Measurements from ENCODE around the gene LRPAP1. TPM values are rescaled to one million over a fixed set of nuclear protein-coding genes. Genes with fewer than 3 reads are reported as not detected.
"Not testable (repeated sequence)": the region's sequence is repeated elsewhere in the genome, so short reads cannot be mapped to it uniquely, and the experiment has no call there.

The LRPAP1 gene
- total and polyA plus RNA-seq, 10 donors: 28.1 to 131 (median 112) TPM

- Histone ChIP-seq H3K27me3 (replicated peaks in 1 of 7) (peaks cover 0 to 19% (median 0%) of the 10 kb centered on the region in 7 donors), H3K4me1 (peaks cover 0 to 20% (median 0%) of the 10 kb centered on the region in 6 donors), H3K27ac (peak overlapping the region in 6 of 8 donors; percentile 25 to 86 (median 79))
- DNase-seq: peak; percentile 86
- H3K36me3 ChIP-seq; intact Hi-C loops (cut with DNase I; ENCODE audit: low total_unique reads); H3K4me3 ChIP-seq; H3K9me3 ChIP-seq: not testable (repeated sequence)
- 30 to 59% (median 39%) methylated on average over 7 to 9 of the region's 9 CpGs for WGBS, 5 donors
- TF ChIP-seq POLR2AphosphoS5 (IDR thresholded peaks at IDR 0.05): peak in 1 of 3 donors; percentile 62
These were observed 24.9 kb upstream of the LRPAP1 start for GRCh38 chr4:3557088-3557492.

- H3K36me3 ChIP-seq; DNase-seq; intact Hi-C loops (cut with DNase I; ENCODE audit: low total_unique reads); H3K9me3 ChIP-seq: not testable (repeated sequence)
- peak overlapping the region in 7 of 8 donors; percentile 20 to 86 (median 76) for H3K27ac ChIP-seq
- peak overlapping the region in 1 of 8 donors; percentile 9 for H3K4me3 ChIP-seq
- peaks cover 0 to 20% (median 0%) of the 10 kb centered on the region in 6 donors for H3K4me1 ChIP-seq
- 51 to 79% (median 62%) methylated on average over 11 to 17 of the region's 17 CpGs for WGBS, 5 donors
- H3K27me3 ChIP-seq (replicated peaks in 1 of 7): peaks cover 0 to 19% (median 0%) of the 10 kb centered on the region in 7 donors
These were observed 24.1 kb upstream of the LRPAP1 start for GRCh38 chr4:3556244-3556867.

GRCh38 chr4:3555459-3556070 lies 23.3 kb upstream of the LRPAP1 start:
- H3K9me3 ChIP-seq; DNase-seq; H3K4me3 ChIP-seq; H3K36me3 ChIP-seq; intact Hi-C loops (cut with DNase I; ENCODE audit: low total_unique reads): not testable (repeated sequence)
- peaks cover 0 to 20% (median 0%) of the 10 kb centered on the region in 6 donors for H3K4me1 ChIP-seq
- H3K27me3 ChIP-seq (replicated peaks in 1 of 7): peaks cover 0 to 19% (median 0%) of the 10 kb centered on the region in 7 donors
- H3K27ac ChIP-seq: peak overlapping the region in 6 of 8 donors; percentile 25 to 86 (median 70)
- 74 to 86% (median 83%) methylated on average over 13 to 18 of the region's 18 CpGs for WGBS, 5 donors

- H3K36me3 ChIP-seq; H3K9me3 ChIP-seq; H3K4me3 ChIP-seq; H3K27ac ChIP-seq; H3K4me1 ChIP-seq; intact Hi-C loops (cut with DNase I; ENCODE audit: low total_unique reads); H3K27me3 ChIP-seq (replicated peaks in 1 of 7); DNase-seq: not testable (repeated sequence)
- 81 to 93% (median 87%) methylated on average over 3 to 5 of the region's 7 CpGs for WGBS, 5 donors
These were observed 19.1 kb upstream of the LRPAP1 start for GRCh38 chr4:3551366-3551765.

GRCh38 chr4:3550792-3551325 lies 18.6 kb upstream of the LRPAP1 start:
- H3K9me3 ChIP-seq; H3K4me3 ChIP-seq; H3K36me3 ChIP-seq; H3K27ac ChIP-seq; H3K4me1 ChIP-seq; H3K27me3 ChIP-seq (replicated peaks in 1 of 7); intact Hi-C loops (cut with DNase I; ENCODE audit: low total_unique reads); DNase-seq: not testable (repeated sequence)
- 87 to 96% (median 92%) methylated on average over 11 to 12 of the region's 12 CpGs for WGBS, 5 donors

- H3K4me1 ChIP-seq; H3K27me3 ChIP-seq (replicated peaks in 1 of 7); intact Hi-C loops (cut with DNase I; ENCODE audit: low total_unique reads); H3K27ac ChIP-seq; DNase-seq; H3K4me3 ChIP-seq; H3K9me3 ChIP-seq; H3K36me3 ChIP-seq: not testable (repeated sequence)
- WGBS, 5 donors: 87 to 95% (median 93%) methylated on average over 2 to 6 of the region's 6 CpGs
These were observed 17.8 kb upstream of the LRPAP1 start for GRCh38 chr4:3550041-3550440.

GRCh38 chr4:3549694-3550001 lies 17.4 kb upstream of the LRPAP1 start:
- intact Hi-C loops (cut with DNase I; ENCODE audit: low total_unique reads); DNase-seq; H3K27me3 ChIP-seq (replicated peaks in 1 of 7); H3K4me1 ChIP-seq; H3K36me3 ChIP-seq; H3K4me3 ChIP-seq; H3K27ac ChIP-seq; H3K9me3 ChIP-seq: not testable (repeated sequence)
- WGBS, 5 donors: 61 to 88% (median 69%) methylated on average over 2 to 5 of the region's 6 CpGs

- not testable (repeated sequence) for DNase-seq
- WGBS, 5 donors: 81 to 88% (median 86%) methylated on average over 6 to 21 of the region's 21 CpGs
These were observed 16.9 kb upstream of the LRPAP1 start for GRCh38 chr4:3548991-3549693.

GRCh38 chr4:3546721-3547120 lies 14.5 kb upstream of the LRPAP1 start:
- H3K4me3 ChIP-seq; H3K36me3 ChIP-seq; H3K27ac ChIP-seq; DNase-seq; H3K9me3 ChIP-seq; intact Hi-C loops (cut with DNase I; ENCODE audit: low total_unique reads); H3K27me3 ChIP-seq (replicated peaks in 1 of 7): not testable (repeated sequence)
- WGBS, 5 donors: 51 to 69% (median 67%) methylated on average over 4 of the region's 4 CpGs
- H3K4me1 ChIP-seq: peaks cover 0 to 11% (median 0%) of the 10 kb centered on the region in 6 donors

More at GRCh38 chr4:3548991-3549693, 16.9 kb upstream of the LRPAP1 start:
- H3K27me3 ChIP-seq (replicated peaks in 1 of 7); H3K4me1 ChIP-seq; H3K9me3 ChIP-seq; H3K36me3 ChIP-seq; H3K4me3 ChIP-seq; H3K27ac ChIP-seq; intact Hi-C loops (cut with DNase I; ENCODE audit: low total_unique reads): not testable (repeated sequence)

GRCh38 chr4:3545351-3545750 lies 13.1 kb upstream of the LRPAP1 start:
- H3K4me3 ChIP-seq; H3K9me3 ChIP-seq; DNase-seq; intact Hi-C loops (cut with DNase I; ENCODE audit: low total_unique reads); H3K36me3 ChIP-seq; H3K27me3 ChIP-seq (replicated peaks in 1 of 7); H3K27ac ChIP-seq: not testable (repeated sequence)
- H3K4me1 ChIP-seq: peaks cover 0 to 11% (median 0%) of the 10 kb centered on the region in 6 donors
- WGBS, 5 donors: 64 to 93% (median 91%) methylated on average over 8 of the region's 8 CpGs

Data from spleen (tissue), 11 donors.